Prostate gland (tissue), 2 donors: ENCODE results near the gene CTDNEP1.

Experiments
- POLR2A ChIP-seq: fragments of 450-650 bp; IDR thresholded peaks from one replicate; pipeline ENCODE4 v1.6.1; 2016; ENCODE audit warnings: antibody characterized with exemption, mild to moderate bottlenecking
- TF ChIP-seq, protein P1 (sequence below), 4 experiments: fragments of 200-600 bp in 2 of 4; fragments of 450-650 bp in 2 of 4; sonication (generic) in 2 of 4; IDR thresholded peaks; 1 replicate in 3 of 4; 2 replicates in 1 of 4; pipeline ENCODE4 v1.5.1; 2016 to 2019; ENCODE audit warnings: antibody characterized with exemption in 4 of 4, mild to moderate bottlenecking in 2 of 4, moderate library complexity in 2 of 4

- TF ChIP-seq, protein P1, sequence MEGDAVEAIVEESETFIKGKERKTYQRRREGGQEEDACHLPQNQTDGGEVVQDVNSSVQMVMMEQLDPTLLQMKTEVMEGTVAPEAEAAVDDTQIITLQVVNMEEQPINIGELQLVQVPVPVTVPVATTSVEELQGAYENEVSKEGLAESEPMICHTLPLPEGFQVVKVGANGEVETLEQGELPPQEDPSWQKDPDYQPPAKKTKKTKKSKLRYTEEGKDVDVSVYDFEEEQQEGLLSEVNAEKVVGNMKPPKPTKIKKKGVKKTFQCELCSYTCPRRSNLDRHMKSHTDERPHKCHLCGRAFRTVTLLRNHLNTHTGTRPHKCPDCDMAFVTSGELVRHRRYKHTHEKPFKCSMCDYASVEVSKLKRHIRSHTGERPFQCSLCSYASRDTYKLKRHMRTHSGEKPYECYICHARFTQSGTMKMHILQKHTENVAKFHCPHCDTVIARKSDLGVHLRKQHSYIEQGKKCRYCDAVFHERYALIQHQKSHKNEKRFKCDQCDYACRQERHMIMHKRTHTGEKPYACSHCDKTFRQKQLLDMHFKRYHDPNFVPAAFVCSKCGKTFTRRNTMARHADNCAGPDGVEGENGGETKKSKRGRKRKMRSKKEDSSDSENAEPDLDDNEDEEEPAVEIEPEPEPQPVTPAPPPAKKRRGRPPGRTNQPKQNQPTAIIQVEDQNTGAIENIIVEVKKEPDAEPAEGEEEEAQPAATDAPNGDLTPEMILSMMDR (IDR thresholded peaks at IDR 0.05) = no peak
- TF ChIP-seq POLR2A = no peak
Measured at GRCh38 chr17:7217113-7217987, 34.2 kb downstream of the CTDNEP1 start.
